ENCODE data around the gene SRGN. TPM values are rescaled to one million over a fixed set of nuclear protein-coding genes. Genes with fewer than 3 reads are reported as not detected.

The SRGN gene
- polyA plus RNA-seq, 1 donor from 2014 or later: not detected

Small RNA genes within 50 kb of the gene (small RNA-seq; reads per million reads assigned to genes)
- gene RF00017: 0 reads per million in 3 experiments

Other genes starting within 250 kb of the SRGN start
- 45.6 and 51.1 TPM in 2 replicates for gene DDX50, start 186.8 kb upstream of the SRGN start, polyA plus RNA-seq
- gene DDX21, start 131.9 kb upstream of the SRGN start, polyA plus RNA-seq: 29.6 and 33.0 TPM in 2 replicates
- gene KIFBP, start 99.3 kb upstream of the SRGN start, polyA plus RNA-seq: 76.9 and 94.1 TPM in 2 replicates
- 44.2 and 48.9 TPM in 2 replicates for gene VPS26A, start 36.1 kb downstream of the SRGN start, polyA plus RNA-seq
- gene SUPV3L1, start 92.1 kb downstream of the SRGN start, polyA plus RNA-seq: 30.8 and 33.3 TPM in 2 replicates
- gene HKDC1, start 132.2 kb downstream of the SRGN start, polyA plus RNA-seq: 0.07 TPM in 1 of 2 replicates, not detected in the other
- 60.5 and 67.7 TPM in 2 replicates for gene HK1, start 190.4 kb downstream of the SRGN start, polyA plus RNA-seq

All from neural cell (in vitro differentiated cells).